Testis (tissue), 3 donors: ENCODE data around the gene ANO7. TPM values are rescaled to one million over a fixed set of nuclear protein-coding genes. Genes with fewer than 3 reads are reported as not detected.

Experiments used
- DNase-seq: peaks from one replicate; pipeline ENCODE4 v3.0.0-alpha.2; 2019
- H3K27ac ChIP-seq, 2 donors: fragments of 200-600 bp; sonication (generic); one replicate each; pipeline ENCODE4 v1.5.1; 2019
- H3K27me3 ChIP-seq: fragments of 200-600 bp; sonication (generic); one replicate; pipeline ENCODE4 v1.5.1; 2019
- H3K36me3 ChIP-seq: fragments of 200-600 bp; sonication (generic); one replicate; pipeline ENCODE4 v1.5.1; 2017; ENCODE audit warnings: low read depth; ENCODE audit errors: missing control alignments
- H3K4me1 ChIP-seq: fragments of 200-600 bp; sonication (generic); one replicate; pipeline ENCODE4 v1.5.1; 2019
- H3K4me3 ChIP-seq, 2 donors: fragments of 200-600 bp; sonication (generic); one replicate each; pipeline ENCODE4 v1.5.1; 2017 to 2019
- H3K9me3 ChIP-seq: fragments of 200-600 bp; sonication (generic); one replicate; pipeline ENCODE4 v1.5.1; 2017
- CTCF ChIP-seq, 3 experiments: fragments of 450-650 bp in 2 of 3; fragments of 200-600 bp in 1 of 3; sonication (generic) in 1 of 3; IDR thresholded peaks; one replicate each; pipeline ENCODE4 v1.5.1; 2016 to 2019; ENCODE audit warnings: antibody characterized with exemption in 3 of 3, mild to moderate bottlenecking in 2 of 3, moderate library complexity in 1 of 3
- POLR2A ChIP-seq: fragments of 450-650 bp; IDR thresholded peaks from one replicate; pipeline ENCODE4 v1.6.1; 2017; ENCODE audit warnings: antibody characterized with exemption, mild to moderate bottlenecking, moderate library complexity
- WGBS, 2 donors: methylation state at CpG; one replicate each; pipeline ENCODE4 v1.1.5; 2018; 5-methylcytosine and 5-hydroxymethylcytosine counted together
- intact Hi-C: fragments of 100-400 bp; cut with DNase I; formaldehyde crosslinking; loops from one replicate; pipeline ENCODE4 v1.15.1; 2023; ENCODE audit warnings: low total_unique reads
- polyA plus RNA-seq: library from polyadenylated mRNA; stranded (reverse); fragments of 350-450 nt; fragmentation: Illumina TruSeq; extraction: RNeasy Lipid Tissue Mini Kit (QIAGEN cat#74804); gene quantifications from one replicate; pipeline ENCODE4 v1.2.3, GENCODE V29; 2014; ENCODE audit warnings: low read depth, low replicate concordance; ENCODE audit not compliant: insufficient read depth
- total RNA-seq, 2 donors: library from RNA; depleted of rRNA; stranded (reverse); fragments of >200 nt; gene quantifications; one replicate each; pipeline ENCODE4 v1.2.3, GENCODE V29; 2016

ANO7 gene
- total and polyA plus RNA-seq, 3 donors from 2014 or later, result 1.2 to 2.5 (median 1.9) TPM

- H3K4me1 ChIP-seq, result peaks cover 7% of the 10 kb centered on the region
- no peaks in the 10 kb centered on the region for H3K27me3 ChIP-seq
- H3K4me3 ChIP-seq, result peak within 1 kb of the TSS; percentile 87 to 91
- DNase-seq, result peak; percentile 99
- 0 to 1% methylated on average over 23 to 67 of the region's 88 CpGs for WGBS, 2 donors
- intact Hi-C loops, result no loop called here
- H3K27ac ChIP-seq, result peak within 1 kb of the TSS in 1 of 2 donors; percentile 64
- H3K9me3 ChIP-seq, result no peaks in the 10 kb centered on the region
- H3K36me3 ChIP-seq, result no peaks in the 10 kb centered on the region
- TF ChIP-seq CTCF (IDR thresholded peaks at IDR 0.05) (no peak), POLR2A (no peak)
Measured at GRCh38 chr2:241148891-241149674, 39.4 kb upstream of the ANO7 start, which contains the start of gene PASK. TSS of gene PASK (minus strand) at chr2:241149472. CDS start at chr2:241143032, 6,440 bp downstream.

- Histone ChIP-seq H3K4me1 (peaks cover 7% of the 10 kb centered on the region), H3K36me3 (no peaks in the 10 kb centered on the region), H3K9me3 (no peaks in the 10 kb centered on the region), H3K4me3 (peak overlapping the region; percentile 87 to 91), H3K27ac (no peak overlapping the region), H3K27me3 (no peaks in the 10 kb centered on the region)
- intact Hi-C loops, result no loop called here
- TF ChIP-seq CTCF (IDR thresholded peaks at IDR 0.05) (no peak), POLR2A (no peak)
- 0% methylated on average over 3 to 8 of the region's 23 CpGs for WGBS, 2 donors
- DNase-seq, result no peak
Measured at GRCh38 chr2:241149675-241149924, 38.9 kb upstream of the ANO7 start.

GRCh38 chr2:241149925-241150659 lies 38.4 kb upstream of the ANO7 start, which contains the start of gene PPP1R7:
TSS of gene PPP1R7 (plus strand) at chr2:241150467. CDS start at chr2:241150496, 29 bp downstream.
- intact Hi-C loops, result no loop called here
- Histone ChIP-seq H3K4me3 (peak within 1 kb of the TSS; percentile 87 to 91), H3K36me3 (no peaks in the 10 kb centered on the region), H3K9me3 (no peaks in the 10 kb centered on the region), H3K27me3 (no peaks in the 10 kb centered on the region), H3K27ac (peak within 1 kb of the TSS; percentile 79 to 82), H3K4me1 (peaks cover 7% of the 10 kb centered on the region)
- 0 to 1% methylated on average over 18 to 69 of the region's 73 CpGs for WGBS, 2 donors
- peak; percentile 96 for DNase-seq
- TF ChIP-seq POLR2A, result peak; percentile 34
- peak in 1 of 3 experiments; percentile 10 for TF ChIP-seq CTCF (IDR thresholded peaks at IDR 0.05)

- intact Hi-C loops, result no loop called here
Measured at GRCh38 chr2:241150660-241151530, 37.6 kb upstream of the ANO7 start.

More at GRCh38 chr2:241150660-241151530, 37.6 kb upstream of the ANO7 start:
- Histone ChIP-seq H3K36me3 (no peaks in the 10 kb centered on the region), H3K9me3 (no peaks in the 10 kb centered on the region), H3K4me3 (peak overlapping the region; percentile 87 to 91), H3K27ac (peak overlapping the region; percentile 79 to 82), H3K4me1 (peaks cover 7% of the 10 kb centered on the region), H3K27me3 (no peaks in the 10 kb centered on the region)
- TF ChIP-seq CTCF (IDR thresholded peaks at IDR 0.05), result no peak
- no peak for TF ChIP-seq POLR2A
- 13 to 16% methylated on average over 14 to 20 of the region's 37 CpGs for WGBS, 2 donors
- peak; percentile 47 for DNase-seq
